GM18520 (cell line): Measurements from ENCODE around the gene FMNL1.
"Not testable (repeated sequence)": the region's sequence is repeated elsewhere in the genome, so short reads cannot be mapped to it uniquely, and the experiment has no call there.

Experiments used
- ATAC-seq: cut with Tn5 transposase; IDR thresholded peaks from one replicate; pipeline ENCODE4 v1.9.1; 2021; ENCODE audit not compliant: unreplicated experiment

FMNL1 gene

DNA sequence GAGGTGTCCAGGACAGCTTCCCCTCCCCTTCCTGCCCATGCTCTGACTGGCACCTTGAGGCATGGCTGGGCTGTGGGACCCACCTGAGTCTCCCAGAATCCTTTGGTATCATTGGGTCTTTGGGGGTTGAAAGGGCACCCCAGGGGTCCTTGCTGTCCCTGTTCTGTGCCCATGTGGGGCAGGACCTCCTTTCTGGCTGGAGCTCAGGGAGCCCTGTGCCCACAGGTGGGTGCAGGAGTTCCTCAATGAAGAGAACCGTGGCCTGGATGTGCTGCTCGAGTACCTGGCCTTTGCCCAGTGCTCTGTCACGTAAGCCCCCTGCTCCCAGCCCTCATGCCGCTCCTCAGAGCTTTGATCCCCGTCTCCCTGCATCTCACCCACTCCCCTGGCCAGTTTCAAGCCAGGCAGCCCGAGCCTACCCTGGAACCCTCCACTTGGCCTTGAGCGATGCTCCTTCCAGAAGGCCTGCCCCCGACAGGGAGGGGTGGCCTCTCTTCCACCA lies 11.8 kb downstream of the FMNL1 start:
- no peak for ATAC-seq

DNA sequence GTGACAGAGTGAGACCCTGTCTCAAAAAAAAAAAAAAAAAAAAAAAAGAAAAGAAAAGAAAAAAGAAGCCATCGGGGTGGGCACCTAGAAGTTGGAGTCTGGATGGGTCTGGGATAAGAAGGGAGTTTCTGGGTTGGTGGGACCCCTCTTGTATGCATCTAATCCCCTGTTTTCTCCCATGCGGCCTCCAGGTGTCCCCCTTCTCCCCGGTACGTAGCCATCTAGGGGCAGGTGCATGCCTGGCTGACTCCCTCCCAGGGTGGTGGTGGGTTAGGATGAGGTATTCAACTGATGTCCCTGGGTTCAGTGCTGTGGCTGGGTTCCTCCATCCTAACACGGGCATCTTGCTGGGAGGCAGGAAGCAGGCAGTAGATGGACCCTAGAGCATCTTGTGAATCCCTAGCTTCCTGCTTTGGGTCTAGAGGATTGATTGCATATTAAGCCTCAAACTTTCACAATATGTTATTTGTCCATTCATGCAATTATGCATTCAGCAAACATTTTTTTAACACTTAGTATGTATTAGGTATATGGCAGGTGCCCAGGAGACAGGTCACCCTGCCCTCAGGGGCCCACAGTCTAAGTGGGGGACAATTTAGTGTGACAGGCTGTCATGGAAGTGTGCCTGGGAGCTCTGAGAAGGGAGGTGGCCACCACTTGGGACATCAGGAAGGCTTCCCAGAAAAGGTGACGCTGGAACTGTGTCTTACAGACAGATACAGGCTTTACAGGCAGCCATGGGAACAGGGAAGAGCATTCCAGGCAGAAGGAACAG lies 13.1 kb downstream of the FMNL1 start:
- ATAC-seq, result no peak

DNA sequence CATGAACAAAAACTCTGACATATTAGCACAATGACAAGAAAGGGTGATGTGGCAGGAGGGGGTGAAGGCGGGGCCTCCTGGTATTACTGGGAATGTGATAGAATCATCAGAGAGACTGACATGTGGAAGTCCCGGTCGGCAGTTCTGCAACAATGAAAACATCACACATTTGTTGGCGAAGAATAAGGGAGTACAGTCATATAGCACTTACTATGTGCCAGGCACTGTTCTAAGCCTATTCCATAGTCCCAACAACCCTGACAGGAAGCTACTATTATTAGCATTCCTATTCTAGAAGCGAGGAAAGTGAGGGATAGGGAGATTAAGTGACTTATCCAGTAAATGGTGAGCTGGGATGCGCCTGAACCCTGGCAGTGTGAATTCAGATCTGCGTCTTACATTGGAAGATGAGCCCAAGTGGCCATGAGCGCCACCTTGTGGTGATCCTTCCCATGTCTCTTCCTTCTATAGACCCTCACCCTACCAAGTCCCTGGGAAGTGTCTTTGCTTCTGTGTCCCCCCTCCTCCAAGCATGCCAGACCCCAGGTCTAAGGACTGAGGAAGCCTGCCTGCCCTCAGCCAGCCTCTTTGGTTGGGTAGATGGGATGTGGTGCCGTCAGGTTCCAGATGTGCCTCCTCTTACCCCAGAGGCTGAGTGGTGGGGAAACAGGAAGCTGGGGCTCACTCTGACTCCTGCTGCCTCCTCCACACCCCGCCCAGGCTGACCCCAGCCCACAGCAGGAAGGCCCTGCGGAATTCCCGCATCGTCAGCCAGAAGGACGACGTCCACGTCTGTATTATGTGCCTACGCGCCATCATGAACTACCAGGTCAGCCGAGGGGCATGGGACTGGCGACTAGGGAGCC lies 14.0 kb downstream of the FMNL1 start:
- ATAC-seq, result no peak

DNA sequence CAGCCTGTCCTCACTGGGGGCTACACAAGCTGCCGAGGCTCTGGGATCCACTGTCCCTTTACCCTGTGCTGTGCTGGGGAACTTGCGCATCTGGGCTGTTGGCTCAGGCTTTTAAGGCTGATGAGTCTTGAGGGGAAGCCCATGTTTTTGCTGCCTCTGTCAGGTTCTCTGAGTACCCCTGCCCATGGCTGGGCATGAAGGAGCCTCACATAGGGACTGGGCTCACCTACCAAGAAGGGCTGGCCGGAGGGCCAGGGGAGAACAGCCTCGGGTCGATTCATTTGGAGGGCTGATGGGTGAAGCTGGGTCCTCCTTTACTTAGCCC lies 14.6 kb downstream of the FMNL1 start:
- ATAC-seq, result no peak

DNA sequence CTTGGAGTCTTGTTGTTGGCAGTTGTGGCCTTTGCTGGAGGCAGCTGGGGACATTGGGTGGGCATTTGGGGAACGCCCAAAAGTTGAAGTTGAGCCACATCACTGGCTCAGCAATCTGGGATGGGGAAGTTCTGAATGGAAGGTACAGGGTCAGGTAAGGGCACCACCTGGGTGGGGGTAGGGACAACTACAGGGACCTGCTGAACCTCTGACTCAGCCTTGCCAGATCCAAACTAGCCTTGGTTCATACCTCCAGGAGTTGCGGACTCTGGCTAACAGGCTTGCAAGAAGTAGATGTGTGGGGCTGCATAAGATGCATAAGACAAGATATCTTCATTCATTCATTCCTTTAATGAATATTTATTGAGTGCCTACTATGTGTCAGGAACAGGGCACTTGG lies 16.0 kb downstream of the FMNL1 start:
- no peak for ATAC-seq

DNA sequence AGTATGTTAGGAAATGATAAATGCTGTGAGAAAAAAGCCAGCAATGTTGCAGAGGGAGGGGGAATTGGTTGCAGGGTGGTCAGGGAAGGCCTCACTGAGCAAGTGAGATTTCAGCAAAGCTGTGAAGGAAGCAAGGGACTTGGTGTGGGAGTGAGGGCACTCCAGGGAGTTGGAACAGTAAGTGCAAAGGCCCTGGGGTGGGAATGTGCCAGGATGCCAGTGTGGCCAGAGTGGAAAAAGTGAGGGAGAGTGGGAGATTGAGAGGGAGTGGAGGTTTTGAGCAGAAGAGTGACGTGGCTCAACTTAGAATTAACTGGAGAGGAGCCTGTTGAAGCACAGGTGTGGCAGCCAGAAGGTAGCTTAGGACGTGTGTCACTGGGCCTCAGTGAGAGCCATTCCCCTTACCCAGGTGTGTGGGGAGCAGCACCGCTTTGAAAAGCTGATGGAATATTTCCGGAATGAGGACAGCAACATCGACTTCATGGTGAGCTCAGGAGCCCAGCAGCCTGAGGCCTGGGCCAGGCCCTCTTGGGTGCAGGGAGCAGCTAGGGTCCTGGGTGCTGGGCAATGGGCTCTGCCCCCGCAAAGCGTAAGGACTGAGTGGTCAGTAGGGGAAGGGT lies 16.6 kb downstream of the FMNL1 start:
- no peak for ATAC-seq

DNA sequence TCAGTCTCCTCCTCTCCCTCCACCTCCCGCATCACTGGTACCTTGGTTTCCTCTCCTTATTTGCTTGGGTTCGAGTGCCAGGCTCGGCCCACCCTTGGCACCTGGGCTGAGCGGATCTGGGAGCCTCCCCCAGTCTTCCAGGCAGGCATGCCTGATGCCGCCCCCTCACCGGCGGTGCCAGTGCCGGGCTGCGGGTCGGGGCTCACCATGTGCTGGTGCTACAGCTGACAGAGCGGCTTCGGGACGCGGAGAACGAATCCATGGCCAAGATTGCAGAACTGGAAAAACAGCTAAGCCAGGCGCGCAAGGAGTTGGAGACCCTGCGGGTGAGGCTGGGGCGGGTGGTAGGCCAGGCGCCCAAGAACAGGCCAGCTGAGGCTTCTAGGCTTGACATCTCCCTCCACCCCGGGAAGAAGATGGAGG lies 19.2 kb downstream of the FMNL1 start:
- ATAC-seq, result no peak

DNA sequence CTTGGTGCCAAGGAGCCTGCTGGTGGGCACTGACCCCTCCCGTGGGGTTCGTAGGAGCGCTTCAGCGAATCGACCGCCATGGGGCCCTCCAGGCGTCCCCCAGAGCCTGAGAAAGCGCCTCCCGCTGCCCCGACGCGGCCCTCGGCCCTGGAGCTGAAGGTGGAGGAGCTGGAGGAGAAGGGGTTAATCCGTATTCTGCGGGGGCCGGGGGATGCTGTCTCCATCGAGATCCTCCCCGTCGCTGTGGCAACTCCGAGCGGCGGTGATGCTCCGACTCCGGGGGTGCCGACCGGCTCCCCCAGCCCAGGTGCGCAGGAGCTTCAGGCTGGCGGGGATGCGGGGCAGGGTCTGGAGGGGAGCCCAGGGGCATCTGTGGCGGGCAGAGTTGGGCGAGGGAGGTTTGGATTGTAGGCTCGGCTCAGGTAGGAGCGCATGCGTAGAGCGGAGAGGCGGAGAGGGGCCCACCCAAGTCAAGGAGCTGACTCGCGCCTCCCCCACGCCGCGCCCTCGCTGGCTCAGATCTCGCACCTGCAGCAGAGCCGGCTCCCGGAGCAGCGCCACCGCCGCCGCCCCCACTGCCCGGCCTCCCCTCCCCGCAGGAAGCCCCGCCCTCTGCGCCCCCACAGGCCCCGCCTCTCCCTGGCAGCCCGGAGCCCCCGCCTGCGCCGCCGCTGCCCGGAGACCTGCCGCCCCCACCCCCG lies 19.8 kb downstream of the FMNL1 start:
- no peak for ATAC-seq

DNA sequence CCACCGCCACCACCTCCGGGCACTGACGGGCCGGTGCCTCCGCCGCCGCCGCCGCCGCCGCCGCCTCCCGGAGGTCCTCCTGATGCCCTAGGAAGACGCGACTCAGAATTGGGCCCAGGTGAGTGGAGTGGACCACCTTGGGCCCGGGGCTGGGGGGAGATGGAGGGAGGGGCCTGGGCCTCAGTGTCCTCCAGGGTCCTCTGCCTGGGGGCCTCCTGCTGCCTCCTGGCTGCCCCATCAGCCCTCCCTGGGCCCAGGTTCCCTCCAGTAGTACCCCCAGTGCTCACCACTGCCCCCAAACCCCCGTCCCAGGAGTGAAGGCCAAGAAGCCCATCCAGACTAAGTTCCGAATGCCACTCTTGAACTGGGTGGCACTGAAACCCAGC lies 20.3 kb downstream of the FMNL1 start:
- no peak for ATAC-seq

DNA sequence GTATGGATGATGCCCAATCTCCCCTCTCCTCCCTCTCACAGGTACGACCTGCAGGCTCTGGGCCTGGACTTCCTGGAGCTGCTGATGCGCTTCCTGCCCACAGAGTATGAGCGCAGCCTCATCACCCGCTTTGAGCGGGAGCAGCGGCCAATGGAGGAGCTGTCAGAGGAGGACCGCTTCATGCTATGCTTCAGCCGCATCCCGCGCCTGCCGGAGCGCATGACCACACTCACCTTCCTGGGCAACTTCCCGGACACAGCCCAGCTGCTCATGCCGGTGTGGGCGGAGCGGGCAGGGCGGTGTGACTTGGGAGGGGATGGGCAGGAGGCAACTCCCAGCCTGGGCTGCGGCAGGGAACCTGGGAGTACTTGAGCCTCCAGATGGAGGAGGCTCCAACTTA lies 22.1 kb downstream of the FMNL1 start:
- no peak for ATAC-seq

DNA sequence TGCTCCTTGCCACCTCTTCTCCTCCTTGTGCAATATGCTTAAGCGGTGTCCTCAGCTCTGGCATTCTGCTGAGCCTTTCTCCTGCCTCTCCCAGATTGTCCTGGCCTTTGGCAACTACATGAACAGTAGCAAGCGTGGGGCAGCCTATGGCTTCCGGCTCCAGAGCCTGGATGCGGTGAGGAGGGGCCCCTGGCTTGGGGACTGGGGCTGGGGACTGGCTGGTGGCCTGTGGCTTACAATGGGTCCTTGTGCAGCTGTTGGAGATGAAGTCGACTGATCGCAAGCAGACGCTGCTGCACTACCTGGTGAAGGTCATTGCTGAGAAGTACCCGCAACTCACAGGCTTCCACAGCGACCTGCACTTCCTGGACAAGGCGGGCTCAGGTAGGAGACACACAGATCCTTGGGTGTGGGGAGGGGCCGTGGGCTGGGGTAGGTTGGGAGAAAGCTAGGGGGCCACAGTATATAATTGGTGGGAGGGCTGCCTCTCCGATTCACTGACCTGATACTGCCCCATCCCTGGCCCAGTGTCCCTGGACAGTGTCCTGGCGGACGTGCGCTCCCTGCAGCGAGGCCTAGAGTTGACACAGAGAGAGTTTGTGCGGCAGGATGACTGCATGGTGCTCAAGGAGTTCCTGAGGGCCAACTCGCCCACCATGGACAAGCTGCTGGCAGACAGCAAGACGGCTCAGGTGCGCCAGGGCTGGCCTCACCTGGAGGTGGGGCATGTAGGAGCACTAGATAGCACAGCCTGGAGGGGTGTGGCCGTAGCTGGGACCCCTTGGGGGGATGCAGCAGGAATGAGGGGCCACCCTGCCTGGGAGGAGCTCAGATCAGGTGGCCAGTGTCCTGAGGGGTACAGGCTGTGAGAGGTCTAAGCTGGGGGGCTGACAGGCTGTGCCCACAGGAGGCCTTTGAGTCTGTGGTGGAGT lies 23.3 kb downstream of the FMNL1 start:
- no peak for ATAC-seq

DNA sequence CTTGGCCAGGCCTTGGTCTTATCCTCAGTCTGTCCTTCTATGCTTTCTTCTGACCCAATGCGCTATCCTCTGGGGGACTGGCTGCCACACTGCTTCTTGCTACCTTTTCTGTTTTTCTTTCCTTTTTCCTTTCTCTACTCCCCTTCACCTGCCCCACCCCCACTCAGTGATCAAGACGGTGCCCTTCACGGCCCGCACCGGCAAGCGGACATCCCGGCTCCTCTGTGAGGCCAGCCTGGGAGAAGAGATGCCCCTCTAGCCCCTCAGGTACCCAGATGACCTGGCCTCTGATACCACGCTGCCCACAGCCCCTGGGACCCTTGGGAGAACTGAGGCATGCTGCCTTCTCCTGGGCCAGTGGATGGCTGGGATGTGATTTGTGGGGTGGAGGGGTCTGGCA lies 24.7 kb downstream of the FMNL1 start:
- no peak for ATAC-seq

DNA sequence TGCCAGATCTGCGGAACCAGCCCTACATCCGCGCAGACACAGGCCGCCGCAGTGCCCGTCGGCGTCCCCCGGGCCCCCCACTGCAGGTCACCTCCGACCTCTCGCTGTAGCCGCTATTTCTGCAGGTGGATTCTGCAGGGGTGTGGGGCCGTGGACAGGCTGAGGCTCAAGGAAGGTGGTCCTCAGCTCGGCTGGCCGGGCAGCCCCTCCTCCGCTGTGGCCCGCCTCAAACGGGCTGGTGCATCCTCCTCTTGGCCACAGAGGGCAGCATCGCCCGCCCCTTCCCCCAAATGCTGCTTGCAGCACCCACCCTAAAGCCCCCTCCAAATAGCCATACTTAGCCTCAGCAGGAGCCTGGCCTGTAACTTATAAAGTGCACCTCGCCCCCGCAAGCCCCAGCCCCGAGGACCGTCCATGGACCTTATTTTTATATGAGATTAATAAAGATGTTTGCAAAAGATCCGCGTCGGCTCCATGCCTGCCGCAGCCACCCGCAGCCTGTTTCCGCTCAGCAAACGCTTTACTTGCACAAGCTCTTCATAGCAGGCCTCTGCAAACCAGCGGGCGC lies 25.3 kb downstream of the FMNL1 start:
- no peak for ATAC-seq

DNA sequence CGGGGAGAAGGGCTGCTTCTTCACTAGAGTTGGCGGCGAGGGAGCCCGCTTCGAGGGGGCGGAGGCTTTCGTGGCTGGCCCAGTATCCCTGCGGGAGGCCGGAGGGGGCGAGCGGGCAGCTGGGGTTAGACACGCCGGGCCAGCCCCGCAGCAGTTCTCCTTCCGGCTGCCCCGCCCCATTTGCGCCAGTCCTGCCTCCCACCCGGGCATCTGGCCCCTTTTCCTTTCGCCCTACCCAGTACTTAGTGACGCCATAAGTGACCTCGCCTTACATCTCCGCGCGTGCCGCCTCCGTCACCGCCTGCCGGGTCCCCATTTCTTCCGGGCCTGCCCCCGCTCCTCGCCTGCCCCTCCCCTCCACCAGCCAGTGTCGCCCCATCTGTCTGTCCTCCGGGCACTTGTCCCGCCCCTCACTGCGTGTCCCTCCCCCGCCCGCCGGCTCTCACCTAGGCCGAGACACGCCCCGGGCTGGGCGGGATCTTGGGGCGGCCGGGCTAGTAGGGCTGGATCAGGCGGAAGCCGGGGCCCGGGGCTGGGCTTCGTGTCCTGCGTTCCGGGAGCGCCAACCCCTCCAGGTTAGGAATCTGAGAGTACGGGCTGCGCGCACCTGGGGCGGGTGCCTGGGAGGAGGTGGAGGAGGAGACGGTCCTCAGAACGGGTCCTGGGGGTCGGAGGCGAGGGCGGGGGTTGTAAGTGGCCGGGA lies 25.9 kb downstream of the FMNL1 start:
- peak; percentile 48 for ATAC-seq

DNA sequence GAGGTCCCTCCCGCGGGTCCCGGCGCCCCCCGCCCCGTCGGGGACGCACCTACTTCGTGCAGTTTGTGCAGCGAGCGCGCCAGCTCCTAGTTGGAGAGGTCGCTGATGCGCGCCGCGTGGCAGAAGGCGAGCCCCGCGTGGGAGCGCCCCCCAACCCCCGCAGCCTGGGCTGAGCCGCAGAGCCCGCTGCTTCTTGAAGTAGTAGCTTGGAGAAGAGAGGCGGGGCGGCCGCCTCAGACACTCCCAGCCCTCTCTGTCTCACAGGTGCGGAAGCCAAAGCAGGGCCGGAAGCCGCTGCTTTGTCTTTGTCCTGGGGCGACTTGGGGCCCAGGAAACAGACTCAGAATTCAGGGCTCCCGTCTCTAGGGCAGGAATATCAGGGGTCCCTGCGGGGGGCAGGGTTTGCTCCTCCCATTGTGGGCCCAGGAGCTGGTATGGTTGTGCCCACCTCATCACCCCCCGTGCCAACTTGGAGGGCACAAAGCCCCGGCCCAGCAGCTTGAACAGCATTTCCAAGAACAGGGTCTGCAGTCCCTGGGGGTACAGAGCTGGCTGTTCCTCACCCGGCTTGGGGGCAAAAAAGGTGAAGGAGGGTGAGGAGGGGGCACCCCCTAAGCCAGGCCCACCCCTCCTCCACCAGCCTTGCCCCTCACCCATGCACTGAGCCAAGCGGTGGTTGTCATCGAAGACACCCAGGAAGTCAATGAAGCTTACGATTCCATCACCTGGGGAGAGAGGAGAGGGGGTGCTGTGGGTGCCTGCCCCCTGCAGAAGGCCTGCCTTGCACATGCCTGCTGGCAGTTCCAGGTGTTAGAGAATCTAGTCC lies 26.7 kb downstream of the FMNL1 start:
- ATAC-seq, result peak; percentile 20

DNA sequence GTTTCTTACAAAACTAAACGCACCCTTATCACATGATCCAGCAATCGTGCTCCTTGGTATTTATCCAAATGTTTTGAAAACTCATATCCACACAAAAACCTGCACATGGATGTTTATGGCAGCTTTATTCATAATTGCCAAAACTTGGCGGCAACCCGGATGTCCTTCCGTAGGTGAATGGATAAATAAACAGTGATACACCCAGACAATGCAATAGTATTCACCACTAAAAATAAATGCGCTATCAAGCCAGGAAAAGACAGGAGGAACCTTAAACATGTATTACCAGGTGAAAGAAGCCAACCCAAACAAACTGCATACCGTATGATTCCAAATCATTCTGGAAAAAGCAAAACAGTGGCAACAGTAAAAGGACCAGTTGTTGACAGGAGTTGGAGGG lies 30.2 kb downstream of the FMNL1 start:
- ATAC-seq, result no peak

DNA sequence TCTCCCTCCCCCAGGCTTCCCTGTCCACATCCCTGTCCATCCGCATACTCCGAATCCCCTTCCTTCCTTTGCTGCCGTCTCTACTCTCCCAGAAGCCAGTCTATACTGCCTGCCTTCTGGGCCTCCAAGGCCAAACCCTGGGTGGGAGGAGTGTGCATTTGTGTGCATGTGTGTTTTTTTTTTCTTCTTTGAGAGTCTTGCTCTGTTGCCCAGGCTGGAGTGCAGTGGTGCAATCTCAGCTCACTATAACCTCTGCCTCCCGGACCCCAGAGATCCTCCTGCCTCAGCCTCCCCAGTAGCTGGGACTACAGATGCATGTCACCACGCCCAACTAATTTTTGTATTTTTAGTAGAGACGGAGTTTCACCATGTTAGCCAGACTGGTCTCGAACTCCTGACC lies 31.6 kb downstream of the FMNL1 start:
- ATAC-seq, result not testable (repeated sequence)

DNA sequence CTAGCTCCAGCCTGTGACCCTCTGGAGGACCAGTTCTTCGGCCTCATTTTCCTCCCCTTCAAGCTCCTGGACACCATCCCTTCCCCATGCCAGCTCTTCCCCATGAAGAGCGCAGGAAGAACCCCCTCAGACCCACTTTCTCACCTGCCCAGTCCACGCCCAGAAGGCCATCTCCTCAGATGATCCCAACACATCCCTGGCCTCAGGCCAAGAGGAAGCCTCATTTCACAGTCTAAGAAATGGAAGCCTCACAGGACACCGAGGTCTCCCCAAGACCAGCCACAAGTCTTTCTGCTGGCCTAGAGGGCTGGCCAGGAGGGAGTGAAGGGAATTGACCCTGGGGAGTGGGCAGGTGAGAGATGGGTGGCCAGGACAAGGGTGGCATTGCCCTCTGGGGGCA lies 32.2 kb downstream of the FMNL1 start:
- no peak for ATAC-seq
